IMR-90 (cell line): Measurements from ENCODE around the gene NME7. TPM values are rescaled to one million over a fixed set of nuclear protein-coding genes. Genes with fewer than 3 reads are reported as not detected.

Experiments used
- ATAC-seq: fragments of 200-7000 bp; cut with Tn5 transposase; 2 replicates; pipeline ENCODE4 v1.9.1; 2020; ENCODE audit warnings: low read depth, mild to moderate bottlenecking, moderate library complexity
- BruUV-seq: library from RNA; stranded (reverse); fragments of 400-500 nt; replicated peaks from 2 replicates; lab custom pipeline; 2021; lab: Mats Ljungman, UMichigan
- CTCF ChIA-PET: fragments of 300-600 bp; formaldehyde crosslinking; extraction: SDS; loops from one replicate; lab custom pipeline; 2021; ENCODE audit warnings: antibody characterized with exemption; lab: Yijun Ruan, JAX
- POLR2A ChIA-PET: fragments of 300-600 bp; sonication (Branson Sonifier 250); formaldehyde crosslinking; loops from one replicate; lab custom pipeline; 2022; ENCODE audit warnings: antibody characterized with exemption; ENCODE audit not compliant: unreplicated experiment; lab: Charles Lee
- DNase-seq: peaks from one replicate; pipeline ENCODE4 v3.0.0; 2013
- H2AFZ ChIP-seq: replicated peaks from 2 replicates; pipeline ENCODE3; 2013; ENCODE audit warnings: low read length, mild to moderate bottlenecking; ENCODE audit not compliant: poor library complexity
- H2AK5ac ChIP-seq: 2 replicates; pipeline ENCODE4 v1.6.1; 2013; ENCODE audit warnings: low read depth, low read length, inconsistent platforms
- H2AK9ac ChIP-seq: replicated peaks from 2 replicates; pipeline ENCODE3; 2013; ENCODE audit warnings: mild to moderate bottlenecking, low read depth, low read length, moderate library complexity; ENCODE audit not compliant: poor library complexity
- H2BK120ac ChIP-seq: 2 replicates; pipeline ENCODE4 v1.6.1; 2013; ENCODE audit warnings: low read depth, low read length, inconsistent platforms
- H2BK15ac ChIP-seq: 3 replicates; pipeline ENCODE4 v1.6.1; 2013; ENCODE audit warnings: low read depth, low read length, inconsistent platforms
- H2BK20ac ChIP-seq: 2 replicates; pipeline ENCODE4 v1.6.1; 2013; ENCODE audit warnings: low read depth, mild to moderate bottlenecking, inconsistent platforms, low read length, moderate library complexity
- H2BK5ac ChIP-seq: 2 replicates; pipeline ENCODE4 v1.6.1; 2013; ENCODE audit warnings: mild to moderate bottlenecking, low read depth, low read length, inconsistent platforms; ENCODE audit not compliant: poor library complexity, severe bottlenecking
- H3K14ac ChIP-seq: replicated peaks from 2 replicates; pipeline ENCODE4 v1.6.1; 2013; ENCODE audit warnings: low read depth, low read length, inconsistent platforms
- H3K18ac ChIP-seq: 2 replicates; pipeline ENCODE4 v1.6.1; 2013; ENCODE audit warnings: low read depth, low read length, control low read depth
- H3K23ac ChIP-seq: 2 replicates; pipeline ENCODE4 v1.6.1; 2013; ENCODE audit warnings: low read depth, low read length, inconsistent platforms
- H3K27ac ChIP-seq: 2 replicates; pipeline ENCODE4 v1.5.1; 2013; ENCODE audit warnings: mild to moderate bottlenecking, control low read depth, low read length; ENCODE audit not compliant: insufficient read depth
- H3K27me3 ChIP-seq: 2 replicates; pipeline ENCODE4 v1.6.1; 2013; ENCODE audit warnings: low read length; ENCODE audit not compliant: control insufficient read depth, insufficient read depth
- H3K36me3 ChIP-seq: 2 replicates; pipeline ENCODE4 v1.6.1; 2013; ENCODE audit warnings: low read length, mixed read lengths; ENCODE audit not compliant: control insufficient read depth, insufficient read depth
- H3K4ac ChIP-seq: 2 replicates; pipeline ENCODE4 v1.6.1; 2013; ENCODE audit warnings: low read depth, low read length, inconsistent platforms
- H3K4me1 ChIP-seq: 2 replicates; pipeline ENCODE4 v1.6.1; 2013; ENCODE audit warnings: low read length, mixed read lengths; ENCODE audit not compliant: control insufficient read depth, insufficient read depth
- H3K4me2 ChIP-seq: 2 replicates; pipeline ENCODE4 v1.6.1; 2013; ENCODE audit warnings: low read depth, mild to moderate bottlenecking, control low read depth, low read length, moderate library complexity
- H3K4me3 ChIP-seq: 2 replicates; pipeline ENCODE4 v1.5.1; 2013; ENCODE audit warnings: low read depth, mild to moderate bottlenecking, control low read depth, low read length, moderate library complexity; ENCODE audit not compliant: insufficient read depth
- H3K56ac ChIP-seq: 2 replicates; pipeline ENCODE4 v1.6.1; 2013; ENCODE audit warnings: low read length, inconsistent platforms; ENCODE audit not compliant: insufficient read depth; ENCODE audit errors: extremely low read depth
- H3K79me1 ChIP-seq, 2 experiments: 2 replicates each; pipeline ENCODE4 v1.6.1; 2013; ENCODE audit warnings: low read length in 2 of 2, inconsistent platforms in 1 of 2, low read depth in 1 of 2
- H3K9ac ChIP-seq: 2 replicates; pipeline ENCODE4 v1.6.1; 2013; ENCODE audit warnings: low read depth, low read length, control low read depth
- H3K9me1 ChIP-seq: 2 replicates; pipeline ENCODE4 v1.6.1; 2013; ENCODE audit warnings: low read length, inconsistent platforms; ENCODE audit not compliant: insufficient read depth
- H3K9me3 ChIP-seq: 2 replicates; pipeline ENCODE4 v1.6.1; 2013; ENCODE audit warnings: low read length; ENCODE audit not compliant: control insufficient read depth, insufficient read depth
- H4K20me1 ChIP-seq: 2 replicates; pipeline ENCODE4 v1.6.1; 2013; ENCODE audit warnings: low read length, inconsistent platforms; ENCODE audit not compliant: insufficient read depth
- H4K5ac ChIP-seq: 2 replicates; pipeline ENCODE4 v1.6.1; 2013; ENCODE audit warnings: mild to moderate bottlenecking, low read depth, low read length, control low read depth
- H4K8ac ChIP-seq, 2 experiments: 2 replicates each; pipeline ENCODE4 v1.6.1; 2013; ENCODE audit warnings: low read depth in 2 of 2, low read length in 2 of 2, control low read depth in 1 of 2, inconsistent platforms in 1 of 2
- H4K91ac ChIP-seq: 2 replicates; pipeline ENCODE4 v1.6.1; 2013; ENCODE audit warnings: low read depth, low read length, inconsistent platforms; ENCODE audit not compliant: insufficient read depth
- BHLHE40 ChIP-seq: fragments of 150-350 bp; IDR thresholded peaks from 2 replicates; pipeline ENCODE4 v1.6.1; 2016; ENCODE audit warnings: mild to moderate bottlenecking, low read depth, low read length
- CEBPB ChIP-seq: IDR thresholded peaks from 2 replicates; pipeline ENCODE4 v1.6.1; 2012; ENCODE audit warnings: low read depth, low read length, improper control_type of control experiment
- CHD1 ChIP-seq: IDR thresholded peaks from 2 replicates; pipeline ENCODE4 v1.6.1; 2012; ENCODE audit warnings: low read depth, low read length, improper control_type of control experiment
- CTCF ChIP-seq: conservative IDR thresholded peaks from 2 replicates; pipeline ENCODE4 v1.5.1; 2012; ENCODE audit warnings: mild to moderate bottlenecking, low read depth, low read length, improper control_type of control experiment
- ELK1 ChIP-seq: fragments of 150-350 bp; IDR thresholded peaks from 2 replicates; pipeline ENCODE4 v1.6.1; 2016; ENCODE audit warnings: low read depth, mild to moderate bottlenecking, low read length, moderate library complexity, borderline replicate concordance
- FOS ChIP-seq: fragments of 150-350 bp; IDR thresholded peaks from 2 replicates; pipeline ENCODE4 v1.6.1; 2016; ENCODE audit warnings: low read depth, low read length
- MAFK ChIP-seq: IDR thresholded peaks from 2 replicates; pipeline ENCODE4 v1.6.1; 2012; ENCODE audit warnings: low read depth, low read length, improper control_type of control experiment
- MAZ ChIP-seq: IDR thresholded peaks from 2 replicates; pipeline ENCODE4 v1.6.1; 2012; ENCODE audit warnings: low read depth, mild to moderate bottlenecking, low read length, improper control_type of control experiment, moderate library complexity, borderline replicate concordance
- MXI1 ChIP-seq: IDR thresholded peaks from 2 replicates; pipeline ENCODE4 v1.6.1; 2012; ENCODE audit warnings: low read depth, mild to moderate bottlenecking, low read length, moderate library complexity, borderline replicate concordance
- NFE2L2 ChIP-seq: fragments of 150-350 bp; IDR thresholded peaks from 2 replicates; pipeline ENCODE4 v1.6.1; 2016; ENCODE audit warnings: low read depth, mild to moderate bottlenecking, low read length
- POLR2A ChIP-seq: IDR thresholded peaks from 2 replicates; pipeline ENCODE4 v1.6.1; 2012; ENCODE audit warnings: mild to moderate bottlenecking, low read depth, low read length
- RAD21 ChIP-seq: IDR thresholded peaks from 2 replicates; pipeline ENCODE4 v1.6.1; 2012; ENCODE audit warnings: low read length, improper control_type of control experiment
- RCOR1 ChIP-seq: IDR thresholded peaks from 2 replicates; pipeline ENCODE4 v1.6.1; 2012; ENCODE audit warnings: mild to moderate bottlenecking, low read length, improper control_type of control experiment; ENCODE audit not compliant: insufficient replicate concordance
- RFX5 ChIP-seq: IDR thresholded peaks from 2 replicates; pipeline ENCODE4 v1.8.0; 2012; ENCODE audit warnings: low read depth, mild to moderate bottlenecking, low read length, moderate library complexity
- SMC3 ChIP-seq: fragments of 150-350 bp; IDR thresholded peaks from 2 replicates; pipeline ENCODE4 v1.6.1; 2016; ENCODE audit warnings: low read depth, mild to moderate bottlenecking, antibody characterized with exemption, low read length, moderate library complexity
- USF2 ChIP-seq: fragments of 150-350 bp; IDR thresholded peaks from 2 replicates; pipeline ENCODE4 v1.6.1; 2017; ENCODE audit warnings: mild to moderate bottlenecking, antibody characterized with exemption, low read length, low read depth
- WGBS, 2 experiments: methylation state at CpG; one replicate each; pipeline versions ENCODE4 v1.1.5 to v1.1.7; 2013; ENCODE audit warnings: missing lambda C conversion rate in 2 of 2; ENCODE audit not compliant: insufficient read length in 1 of 2; ENCODE audit errors: extremely low coverage in 2 of 2; 5-methylcytosine and 5-hydroxymethylcytosine counted together
- dilution Hi-C: fragments of 300-500 bp; cut with HindIII; formaldehyde crosslinking; loops from one replicate; pipeline ENCODE4 v1.14.3; 2018; ENCODE audit warnings: low sequenced_read_pairs; ENCODE audit not compliant: unreplicated experiment
- in situ Hi-C: fragments of 300-500 bp; cut with MboI; formaldehyde crosslinking; loops from 3 replicates; pipeline ENCODE4 v1.14.3; 2019; ENCODE audit warnings: low sequenced_read_pairs, inconsistent platforms, mixed read lengths
- intact Hi-C: fragments of 100-400 bp; cut with micrococcal nuclease; formaldehyde crosslinking; loops from 2 replicates; pipeline ENCODE4 v1.10.0; 2022
- polyA plus RNA-seq, 3 experiments: library from polyadenylated mRNA; depleted of rRNA; stranded (reverse); fragments of >200 nt; gene quantifications; 2 replicates each; pipeline ENCODE4 v1.2.3, GENCODE V29; 2012; ENCODE audit warnings: low replicate concordance in 1 of 3
- total RNA-seq: library from RNA; depleted of rRNA; stranded (reverse); fragments of >200 nt; gene quantifications from 2 replicates; pipeline ENCODE4 v1.2.3, GENCODE V29; 2012

NME7 gene
- total and polyA plus RNA-seq, 2 of the 4 experiments (the other 2 are of a cell fraction) = 18.3 to 22.4 TPM

DNA sequence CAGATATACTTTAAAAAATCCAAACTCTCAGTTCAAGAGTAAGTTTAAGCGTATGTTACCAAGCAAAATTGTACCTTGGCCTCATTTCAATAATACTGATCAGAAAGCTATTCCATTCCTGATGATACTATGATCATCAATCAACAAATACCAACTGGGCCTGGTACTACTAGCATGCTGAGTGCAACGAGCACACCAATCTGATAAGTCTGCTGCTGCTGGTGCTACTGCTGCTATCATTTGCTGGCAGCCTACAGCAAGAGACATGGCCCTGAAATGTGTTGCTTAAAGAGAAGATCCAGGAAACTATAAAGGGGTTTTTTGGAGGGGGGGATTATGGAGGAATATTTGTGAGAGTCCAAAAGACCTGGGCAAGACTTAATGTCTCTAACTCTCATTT, 39.7 kb downstream of the NME7 start:
- no peak overlapping the region for H3K27ac ChIP-seq
- H4K20me1 ChIP-seq = no peaks in the 10 kb centered on the region
- no peak overlapping the region for H3K14ac ChIP-seq
- dilution Hi-C loops (no loop called here), in situ Hi-C loops (no loop called here), intact Hi-C loops (loop anchor here (5.0 kb wide), 1 partner anchor 221 kb away; the partner anchor contains the start of gene ATP1B1)
- no peak overlapping the region for H3K4ac ChIP-seq
- H2BK120ac ChIP-seq = no peak overlapping the region
- no peak overlapping the region for H2BK20ac ChIP-seq
- no peak overlapping the region for H3K4me3 ChIP-seq
- TF ChIP-seq SMC3 (no peak), RFX5 (no peak), MXI1 (no peak), BHLHE40 (no peak), MAZ (no peak), NFE2L2 (no peak), MAFK (no peak), FOS (no peak), ELK1 (no peak), RAD21 (no peak), CHD1 (no peak), CEBPB (no peak), POLR2A (no peak), RCOR1 (no peak), USF2 (no peak), CTCF (no peak)
- H3K4me2 ChIP-seq = no peak overlapping the region
- H3K79me1 ChIP-seq = peaks cover 6 to 7% of the 10 kb centered on the region in 2 experiments; a peak in 3 of 4 replicates
- H4K5ac ChIP-seq = no peak overlapping the region
- H4K8ac ChIP-seq = no peak overlapping the region
- 83% methylated on average over 1 of the region's 2 CpGs; no CpG with 5 or more reads in 1 of the 2 experiments for WGBS, 2 experiments
- no peak overlapping the region for H3K56ac ChIP-seq
- no peak overlapping the region for H3K23ac ChIP-seq
- no peak overlapping the region for H2BK5ac ChIP-seq
- no peak for ATAC-seq
- ChIA-PET POLR2A (no interaction called here), CTCF (interaction anchor here (0.6 kb wide), 2 partner anchors 13 to 158 kb away, joined by 4 to 7 read pairs; partner anchors contain the start of gene SLC19A2)
- no TSS peak for BruUV-seq
- H2AK5ac ChIP-seq = no peak overlapping the region
- no peak overlapping the region for H2AFZ ChIP-seq
- H4K91ac ChIP-seq = no peak overlapping the region
- no peaks in the 10 kb centered on the region for H3K27me3 ChIP-seq
- 0 out of 2 replicates have a peak, but pooled peaks cover 3% of the 10 kb centered on the region for H3K9me1 ChIP-seq
- H3K4me1 ChIP-seq = no peaks in the 10 kb centered on the region
- no peak for DNase-seq
- H3K18ac ChIP-seq = no peak overlapping the region
- no peak overlapping the region for H3K9ac ChIP-seq
- H3K9me3 ChIP-seq = no peaks in the 10 kb centered on the region
- H2AK9ac ChIP-seq = no peak overlapping the region
- H3K36me3 ChIP-seq = no peaks in the 10 kb centered on the region
- H2BK15ac ChIP-seq = no peak overlapping the region
